B cell (primary cell): Measurements from ENCODE around the gene IL1RN.

Experiments used
- EZH2 ChIP-seq: IDR thresholded peaks from 2 replicates; pipeline ENCODE4 v1.6.1; 2012; ENCODE audit warnings: borderline replicate concordance, low read depth, mild to moderate bottlenecking, moderate library complexity, low read length; ENCODE audit not compliant: insufficient read depth, poor library complexity, severe bottlenecking
- TF ChIP-seq, protein P1 (sequence below): fragments of 200-600 bp; IDR thresholded peaks from one replicate; pipeline ENCODE4 v1.8.0; 2022; ENCODE audit warnings: antibody characterized with exemption, mild to moderate bottlenecking

DNA sequence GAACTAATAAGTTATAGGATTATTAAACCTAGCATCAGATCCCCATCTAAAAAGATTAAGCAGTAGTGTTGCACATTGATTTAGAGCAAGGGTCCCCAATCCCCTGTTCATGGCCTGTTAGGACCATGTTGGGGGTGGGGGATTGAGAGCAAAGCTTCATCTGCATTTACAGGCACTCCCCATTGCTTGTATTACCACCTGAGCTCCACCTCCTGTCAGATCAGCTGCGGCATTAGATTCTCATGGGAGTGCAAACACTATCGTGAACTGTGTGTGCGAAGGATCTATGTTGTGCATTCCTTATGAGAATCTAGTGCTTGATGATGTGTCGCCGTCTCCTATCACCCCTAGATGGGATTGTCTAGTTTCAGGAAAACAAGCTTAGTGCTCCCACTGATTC is 27.9 kb downstream of the IL1RN start:
- TF ChIP-seq, protein P1, sequence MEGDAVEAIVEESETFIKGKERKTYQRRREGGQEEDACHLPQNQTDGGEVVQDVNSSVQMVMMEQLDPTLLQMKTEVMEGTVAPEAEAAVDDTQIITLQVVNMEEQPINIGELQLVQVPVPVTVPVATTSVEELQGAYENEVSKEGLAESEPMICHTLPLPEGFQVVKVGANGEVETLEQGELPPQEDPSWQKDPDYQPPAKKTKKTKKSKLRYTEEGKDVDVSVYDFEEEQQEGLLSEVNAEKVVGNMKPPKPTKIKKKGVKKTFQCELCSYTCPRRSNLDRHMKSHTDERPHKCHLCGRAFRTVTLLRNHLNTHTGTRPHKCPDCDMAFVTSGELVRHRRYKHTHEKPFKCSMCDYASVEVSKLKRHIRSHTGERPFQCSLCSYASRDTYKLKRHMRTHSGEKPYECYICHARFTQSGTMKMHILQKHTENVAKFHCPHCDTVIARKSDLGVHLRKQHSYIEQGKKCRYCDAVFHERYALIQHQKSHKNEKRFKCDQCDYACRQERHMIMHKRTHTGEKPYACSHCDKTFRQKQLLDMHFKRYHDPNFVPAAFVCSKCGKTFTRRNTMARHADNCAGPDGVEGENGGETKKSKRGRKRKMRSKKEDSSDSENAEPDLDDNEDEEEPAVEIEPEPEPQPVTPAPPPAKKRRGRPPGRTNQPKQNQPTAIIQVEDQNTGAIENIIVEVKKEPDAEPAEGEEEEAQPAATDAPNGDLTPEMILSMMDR, result no peak
- no peak for TF ChIP-seq EZH2
